AG09319 (cell line): ENCODE data around the gene LRFN3.

Experiments
- DNase-seq: peaks from one replicate; pipeline ENCODE4 v3.0.0-alpha.2; 2010; ENCODE audit warnings: low read depth; ENCODE audit errors: extremely low read depth
- CTCF ChIP-seq: IDR thresholded peaks from 2 replicates; pipeline ENCODE4 v1.5.1; 2011; ENCODE audit warnings: low read depth, mild to moderate bottlenecking, inconsistent platforms, low read length, moderate library complexity

LRFN3 gene

GRCh38 chr19:35990771-35991730 is 54.9 kb downstream of the LRFN3 start:
- no peak for DNase-seq
- no peak for TF ChIP-seq CTCF

DNA sequence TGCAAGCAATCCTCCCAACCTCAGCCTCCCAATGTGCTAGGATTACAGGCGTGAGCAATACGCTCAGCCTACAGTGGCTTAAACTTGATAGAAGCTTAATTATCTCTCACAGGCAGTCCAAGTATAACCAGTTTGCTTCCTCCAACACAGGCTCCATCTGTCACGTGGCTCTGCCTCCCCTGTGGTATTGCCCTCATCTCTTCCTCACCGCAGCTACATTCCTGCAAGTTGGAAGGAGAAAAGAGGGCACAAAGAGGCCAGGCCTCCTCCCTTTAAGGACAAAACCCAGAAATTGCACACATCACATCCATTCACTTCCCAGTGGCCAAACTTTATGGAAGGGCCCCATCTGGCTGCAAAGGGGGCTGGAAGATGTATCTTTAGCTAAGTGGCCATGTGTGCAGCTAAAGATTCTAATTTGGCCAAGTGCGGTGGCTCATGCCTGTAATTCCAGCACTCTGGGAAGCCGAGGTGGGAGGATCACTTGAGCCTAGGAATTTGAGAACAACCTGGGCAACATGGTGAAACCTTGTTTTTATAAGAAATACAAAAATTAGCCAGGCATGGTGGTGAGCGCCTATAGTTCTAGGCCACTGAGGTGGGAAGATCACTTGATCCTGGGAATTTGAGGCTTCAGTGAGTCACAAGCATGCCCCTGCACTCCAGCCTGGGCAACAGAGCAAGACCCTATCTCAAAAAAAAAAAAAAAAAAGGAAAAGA is 55.7 kb downstream of the LRFN3 start:
- TF ChIP-seq CTCF: no peak
- no peak for DNase-seq

- TF ChIP-seq CTCF: no peak
- DNase-seq: no peak
Measured at GRCh38 chr19:35992907-35993765, 57.0 kb downstream of the LRFN3 start.

GRCh38 chr19:35993923-35994598 is 57.9 kb downstream of the LRFN3 start:
- TF ChIP-seq CTCF: no peak; the same call in 1 of the 2 replicates
- no peak for DNase-seq
